RWPE2 (cell line): ENCODE measurements around the gene GADL1.
A peak's percentile ranks its signal among the peaks of the same experiment; 100 is the strongest.

Experiments
- ATAC-seq: fragments of 200-7000 bp; cut with Tn5 transposase; 3 replicates; pipeline ENCODE4 v1.9.1; 2021; ENCODE audit warnings: low read depth
- DNase-seq: peaks from one replicate; pipeline ENCODE4 v3.0.0-alpha.2; 2020; ENCODE audit warnings: low spot score
- H3K27ac ChIP-seq: fragments of 450-650 bp; 2 replicates; pipeline ENCODE4 v1.5.1; 2017; ENCODE audit warnings: mild to moderate bottlenecking; ENCODE audit not compliant: poor library complexity, severe bottlenecking
- H3K27me3 ChIP-seq: fragments of 250-450 bp; sonication (Bioruptor Pico); 2 replicates; pipeline ENCODE4 v1.5.1; 2021; ENCODE audit warnings: mild to moderate bottlenecking, moderate library complexity; ENCODE audit not compliant: insufficient read depth, poor library complexity, severe bottlenecking
- H3K36me3 ChIP-seq: fragments of 250-450 bp; sonication (Bioruptor Pico); 2 replicates; pipeline ENCODE4 v1.5.1; 2020; ENCODE audit warnings: low read depth, mild to moderate bottlenecking, moderate library complexity
- H3K4me1 ChIP-seq: fragments of 250-450 bp; sonication (Bioruptor Pico); 2 replicates; pipeline ENCODE4 v1.5.1; 2021; ENCODE audit warnings: mild to moderate bottlenecking, moderate library complexity; ENCODE audit not compliant: insufficient read depth, poor library complexity, severe bottlenecking
- H3K4me3 ChIP-seq: fragments of 250-450 bp; sonication (Bioruptor Pico); 2 replicates; pipeline ENCODE4 v1.5.1; 2021; ENCODE audit warnings: mild to moderate bottlenecking, moderate library complexity; ENCODE audit not compliant: severe bottlenecking
- H3K9me3 ChIP-seq: fragments of 250-450 bp; sonication (Bioruptor Pico); 2 replicates; pipeline ENCODE4 v1.5.1; 2021; ENCODE audit warnings: mild to moderate bottlenecking, moderate library complexity; ENCODE audit not compliant: severe bottlenecking
- CTCF ChIP-seq: fragments of 450-650 bp; IDR thresholded peaks from one replicate; pipeline ENCODE4 v1.5.1; 2017; ENCODE audit warnings: mild to moderate bottlenecking, moderate library complexity; ENCODE audit not compliant: poor library complexity, severe bottlenecking

GADL1 gene

GRCh38 chr3:30934208-30934550 lies 39.7 kb upstream of the GADL1 start:
- Histone ChIP-seq H3K27me3 (no peaks in the 10 kb centered on the region), H3K4me3 (no peak overlapping the region), H3K36me3 (no peaks in the 10 kb centered on the region), H3K4me1 (no peaks in the 10 kb centered on the region), H3K27ac (no peak overlapping the region), H3K9me3 (no peaks in the 10 kb centered on the region)
- DNase-seq, result no peak
- ATAC-seq, result peak; percentile 73; the same call in 2 of the 3 replicates
- peak; percentile 64 for TF ChIP-seq CTCF

- Histone ChIP-seq H3K36me3 (no peaks in the 10 kb centered on the region), H3K27ac (no peak overlapping the region), H3K9me3 (no peaks in the 10 kb centered on the region), H3K27me3 (no peaks in the 10 kb centered on the region), H3K4me3 (no peak overlapping the region), H3K4me1 (no peaks in the 10 kb centered on the region)
- DNase-seq (no peak), ATAC-seq (no peak)
- no peak for TF ChIP-seq CTCF
Measured at GRCh38 chr3:30933478-30934207, 39.2 kb upstream of the GADL1 start.

GRCh38 chr3:30932513-30933098 lies 38.1 kb upstream of the GADL1 start:
- DNase-seq (no peak), ATAC-seq (no peak)
- Histone ChIP-seq H3K36me3 (no peaks in the 10 kb centered on the region), H3K4me1 (no peaks in the 10 kb centered on the region), H3K27me3 (no peaks in the 10 kb centered on the region), H3K27ac (no peak overlapping the region), H3K4me3 (no peak overlapping the region), H3K9me3 (no peaks in the 10 kb centered on the region)
- TF ChIP-seq CTCF, result no peak

- TF ChIP-seq CTCF, result no peak
- no peaks in the 10 kb centered on the region for H3K4me1 ChIP-seq
- no peaks in the 10 kb centered on the region for H3K36me3 ChIP-seq
- DNase-seq (no peak), ATAC-seq (no peak)
- no peak overlapping the region for H3K27ac ChIP-seq
- peaks cover 2% of the 10 kb centered on the region for H3K9me3 ChIP-seq
- H3K4me3 ChIP-seq, result no peak overlapping the region
- no peaks in the 10 kb centered on the region for H3K27me3 ChIP-seq
Measured at GRCh38 chr3:30924763-30925162, 30.3 kb upstream of the GADL1 start.

GRCh38 chr3:30919564-30919963 lies 25.1 kb upstream of the GADL1 start:
- DNase-seq, result no peak
- TF ChIP-seq CTCF, result no peak
- H3K9me3 ChIP-seq, result no peaks in the 10 kb centered on the region
- H3K27ac ChIP-seq, result no peak overlapping the region
- H3K4me1 ChIP-seq, result no peaks in the 10 kb centered on the region
- no peaks in the 10 kb centered on the region for H3K27me3 ChIP-seq
- no peak overlapping the region for H3K4me3 ChIP-seq
- ATAC-seq, result no peak
- no peaks in the 10 kb centered on the region for H3K36me3 ChIP-seq
